ENCODE data around the gene RPL18A. TPM values are rescaled to one million over a fixed set of nuclear protein-coding genes. Genes with fewer than 3 reads are reported as not detected.
A peak's percentile ranks its signal among the peaks of the same experiment; 100 is the strongest.

Gene RPL18A
- total RNA-seq, 2 experiments from 2014 or later = 3,019 to 3,145 TPM

DNA sequence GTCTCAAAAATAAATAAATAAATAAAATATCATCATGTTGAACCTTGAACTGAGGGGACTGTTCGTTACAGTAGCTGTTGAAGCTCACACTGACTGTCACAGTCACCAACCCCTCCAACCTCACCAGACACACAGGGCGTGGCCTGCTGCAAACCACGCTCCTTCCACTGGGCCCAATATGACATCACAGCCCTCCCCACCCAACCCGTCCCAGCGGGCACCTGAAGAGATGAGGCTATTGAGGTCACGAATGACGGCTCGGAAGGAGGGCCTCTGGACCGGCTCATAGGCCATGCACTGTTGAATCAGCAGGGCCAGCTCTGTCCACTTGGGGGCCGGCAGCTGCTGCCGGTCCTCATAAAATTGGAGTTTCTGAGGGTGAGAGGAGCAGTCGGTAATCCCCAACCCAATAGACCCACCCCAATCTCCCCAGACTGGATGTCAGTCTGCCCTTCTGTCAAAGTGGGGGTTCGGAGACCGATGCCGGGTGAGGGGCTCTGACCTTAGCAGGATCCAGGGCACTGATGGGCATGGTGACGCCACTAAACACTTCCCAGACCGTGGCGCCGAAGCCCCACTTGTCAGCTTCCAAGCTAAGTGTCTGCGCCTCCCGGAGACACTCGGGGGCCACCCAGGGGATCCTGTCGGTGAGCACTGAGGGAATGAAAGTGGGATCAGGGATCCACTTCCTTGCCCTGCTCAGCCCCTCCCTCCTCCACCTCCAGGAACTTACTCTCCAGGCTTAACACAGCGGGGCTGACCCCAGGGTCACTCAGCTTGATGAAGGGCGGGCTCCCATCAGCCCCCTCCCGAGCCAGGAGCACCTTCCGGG lies 25.1 kb upstream of the RPL18A start:
- no peaks in the 10 kb centered on the region for H3K4me1 ChIP-seq (ENCODE audit: insufficient read depth, low read length, poor library complexity, severe bottlenecking)

DNA sequence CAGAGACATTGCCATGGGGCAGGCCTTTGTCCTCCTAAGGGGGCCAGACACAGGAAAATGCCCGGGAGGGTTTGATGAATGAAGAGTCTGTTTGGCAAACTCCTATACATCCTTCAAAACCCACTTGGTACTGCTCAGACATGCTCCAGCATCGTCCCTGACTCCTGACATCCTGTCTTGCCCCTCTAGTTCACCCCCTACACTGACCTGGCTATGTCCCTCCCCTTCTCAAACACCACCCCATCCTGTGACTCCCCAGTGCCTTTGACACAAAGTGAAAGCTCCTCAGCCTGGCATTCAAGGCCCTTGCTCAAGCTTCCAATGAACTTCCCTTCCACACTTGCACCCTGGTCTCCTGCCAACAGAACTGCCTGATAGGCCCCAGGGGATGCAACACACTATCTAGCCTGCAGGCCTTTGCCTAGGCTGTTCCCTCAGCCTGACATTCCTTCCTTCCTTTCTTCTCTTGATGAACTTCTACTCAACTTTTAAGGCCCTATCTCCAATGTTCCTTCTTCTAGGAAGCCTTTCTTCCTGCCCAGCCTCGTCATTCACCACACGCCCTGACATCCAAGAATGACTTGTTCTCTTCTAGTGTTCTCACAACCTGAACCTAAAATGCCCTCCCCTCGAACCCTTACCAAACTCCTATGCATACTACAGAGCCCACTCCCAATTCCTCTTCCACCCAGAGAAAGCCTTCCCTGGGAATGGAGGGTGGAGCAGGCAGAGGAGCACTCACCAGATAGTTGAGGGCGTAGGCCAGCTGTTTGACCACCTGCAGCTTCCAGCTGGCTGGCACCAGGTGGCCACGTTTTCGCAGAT lies 24.3 kb upstream of the RPL18A start:
- Histone ChIP-seq H3K9me3 (ENCODE audit: low read length) (no peaks in the 10 kb centered on the region), H3K9me2 (ENCODE audit: insufficient read depth, low read length) (no peaks in the 10 kb centered on the region), H3K79me2 (ENCODE audit: insufficient read depth, low read depth, low read length) (no peaks in the 10 kb centered on the region), H4K20me1 (ENCODE audit: insufficient read depth, low read length) (no peaks in the 10 kb centered on the region), H3K27ac (ENCODE audit: low read depth, low read length, poor library complexity, severe bottlenecking) (no peak overlapping the region), H3K4me2 (ENCODE audit: low read length) (no peak overlapping the region), H3K4me3 (ENCODE audit: low read depth, low read length, poor library complexity, severe bottlenecking) (no peak overlapping the region), H2AFZ (ENCODE audit: low read length) (no peak overlapping the region), H3K4me1 (ENCODE audit: insufficient read depth, low read length, poor library complexity, severe bottlenecking) (no peaks in the 10 kb centered on the region), H3K36me3 (ENCODE audit: insufficient read depth, low read length) (peaks cover 24% of the 10 kb centered on the region)
- ChIA-PET POLR2A (no interaction called here), CTCF (ENCODE audit: unreplicated experiment) (no interaction called here)
- BruUV-seq (replicated peaks) = TSS peak; percentile 49
- TF ChIP-seq EZH2phosphoT487 (IDR thresholded peaks at IDR 0.05; ENCODE audit: borderline replicate concordance, low read depth, low read length) = no peak
- TF ChIP-seq, protein P1, sequence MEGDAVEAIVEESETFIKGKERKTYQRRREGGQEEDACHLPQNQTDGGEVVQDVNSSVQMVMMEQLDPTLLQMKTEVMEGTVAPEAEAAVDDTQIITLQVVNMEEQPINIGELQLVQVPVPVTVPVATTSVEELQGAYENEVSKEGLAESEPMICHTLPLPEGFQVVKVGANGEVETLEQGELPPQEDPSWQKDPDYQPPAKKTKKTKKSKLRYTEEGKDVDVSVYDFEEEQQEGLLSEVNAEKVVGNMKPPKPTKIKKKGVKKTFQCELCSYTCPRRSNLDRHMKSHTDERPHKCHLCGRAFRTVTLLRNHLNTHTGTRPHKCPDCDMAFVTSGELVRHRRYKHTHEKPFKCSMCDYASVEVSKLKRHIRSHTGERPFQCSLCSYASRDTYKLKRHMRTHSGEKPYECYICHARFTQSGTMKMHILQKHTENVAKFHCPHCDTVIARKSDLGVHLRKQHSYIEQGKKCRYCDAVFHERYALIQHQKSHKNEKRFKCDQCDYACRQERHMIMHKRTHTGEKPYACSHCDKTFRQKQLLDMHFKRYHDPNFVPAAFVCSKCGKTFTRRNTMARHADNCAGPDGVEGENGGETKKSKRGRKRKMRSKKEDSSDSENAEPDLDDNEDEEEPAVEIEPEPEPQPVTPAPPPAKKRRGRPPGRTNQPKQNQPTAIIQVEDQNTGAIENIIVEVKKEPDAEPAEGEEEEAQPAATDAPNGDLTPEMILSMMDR (conservative IDR thresholded peaks at IDR 0.05; ENCODE audit: low read length) = no peak
- intact Hi-C loops (cut with micrococcal nuclease; ENCODE audit: unreplicated experiment) = no loop called here
- no peak for DNase-seq (ENCODE audit: low spot score)

More for the DNA sequence above, 25.1 kb upstream of the RPL18A start:
- no TSS peak for BruUV-seq (replicated peaks)
- H3K9me2 ChIP-seq (ENCODE audit: insufficient read depth, low read length) = no peaks in the 10 kb centered on the region
- no peaks in the 10 kb centered on the region for H4K20me1 ChIP-seq (ENCODE audit: insufficient read depth, low read length)
- TF ChIP-seq EZH2phosphoT487 (IDR thresholded peaks at IDR 0.05; ENCODE audit: borderline replicate concordance, low read depth, low read length) = no peak
- TF ChIP-seq, protein P1 (conservative IDR thresholded peaks at IDR 0.05; ENCODE audit: low read length) = no peak
- H3K79me2 ChIP-seq (ENCODE audit: insufficient read depth, low read depth, low read length) = no peaks in the 10 kb centered on the region
- no peak overlapping the region for H3K27ac ChIP-seq (ENCODE audit: low read depth, low read length, poor library complexity, severe bottlenecking)
- ChIA-PET POLR2A (interaction anchor here (0.6 kb wide), 1 partner anchor 30 kb away, joined by 3 read pairs; no protein-coding TSS in a partner anchor), CTCF (ENCODE audit: unreplicated experiment) (no interaction called here)
- no peak for DNase-seq (ENCODE audit: low spot score)
- H3K9me3 ChIP-seq (ENCODE audit: low read length) = no peaks in the 10 kb centered on the region
- peaks cover 24% of the 10 kb centered on the region for H3K36me3 ChIP-seq (ENCODE audit: insufficient read depth, low read length)
- no peak overlapping the region for H3K4me3 ChIP-seq (ENCODE audit: low read depth, low read length, poor library complexity, severe bottlenecking)
- intact Hi-C loops (cut with micrococcal nuclease; ENCODE audit: unreplicated experiment) = no loop called here
- no peak overlapping the region for H3K4me2 ChIP-seq (ENCODE audit: low read length)
- no peak overlapping the region for H2AFZ ChIP-seq (ENCODE audit: low read length)

Data from OCI-LY7 (cell line).